SK-N-SH (cell line): Measurements from ENCODE around the gene MBD3.

Source experiments
- EZH2phosphoT487 ChIP-seq: fragments of 200-600 bp; sonication (generic); IDR thresholded peaks from 2 replicates; pipeline ENCODE4 v1.6.1; 2017; ENCODE audit warnings: low read depth, mixed run types, mild to moderate bottlenecking, antibody characterized with exemption, moderate library complexity, borderline replicate concordance
- MXI1 ChIP-seq: IDR thresholded peaks from 2 replicates; pipeline ENCODE4 v1.6.1; 2012; ENCODE audit warnings: mild to moderate bottlenecking, low read depth, low read length, improper control_type of control experiment
- POLR2AphosphoS5 ChIP-seq: IDR thresholded peaks from 2 replicates; pipeline ENCODE4 v1.6.1; 2012; ENCODE audit warnings: low read depth, low read length
- RAD21 ChIP-seq: IDR thresholded peaks from 2 replicates; pipeline ENCODE4 v1.6.1; 2012; ENCODE audit warnings: mild to moderate bottlenecking, low read length
- RXRA ChIP-seq: IDR thresholded peaks from 2 replicates; pipeline ENCODE4 v1.4.0; 2012; ENCODE audit warnings: low read depth, mild to moderate bottlenecking, borderline replicate concordance
- SIN3A ChIP-seq: IDR thresholded peaks from 2 replicates; pipeline ENCODE4 v1.6.1; 2012; ENCODE audit warnings: low read depth, mild to moderate bottlenecking, low read length, moderate library complexity, borderline replicate concordance
- SMC3 ChIP-seq: IDR thresholded peaks from 2 replicates; pipeline ENCODE4 v1.6.1; 2012; ENCODE audit warnings: low read depth, low read length, improper control_type of control experiment
- TEAD4 ChIP-seq: IDR thresholded peaks from 2 replicates; pipeline ENCODE4 v1.4.0; 2012; ENCODE audit warnings: mild to moderate bottlenecking, borderline replicate concordance; ENCODE audit not compliant: insufficient read depth
- TF ChIP-seq, protein P1 (sequence below): fragments of 200-600 bp; sonication (generic); IDR thresholded peaks from 2 replicates; pipeline ENCODE4 v1.6.1; 2017; ENCODE audit warnings: antibody characterized with exemption, mild to moderate bottlenecking, moderate library complexity
- TF ChIP-seq, protein P2 (sequence below): IDR thresholded peaks from 2 replicates; pipeline ENCODE4; 2012
- TF ChIP-seq, protein P3 (sequence below): IDR thresholded peaks from 2 replicates; pipeline ENCODE4 v1.4.0; 2012; ENCODE audit warnings: low read depth, borderline replicate concordance
- TF ChIP-seq, protein P4 (sequence below): IDR thresholded peaks from 2 replicates; pipeline ENCODE4 v1.4.0; 2012; ENCODE audit warnings: low read depth, borderline replicate concordance
- TF ChIP-seq, protein P5 (sequence below): IDR thresholded peaks from 2 replicates; pipeline ENCODE4 v1.6.1; 2012; ENCODE audit warnings: mild to moderate bottlenecking, low read depth, low read length, moderate library complexity

DNA sequence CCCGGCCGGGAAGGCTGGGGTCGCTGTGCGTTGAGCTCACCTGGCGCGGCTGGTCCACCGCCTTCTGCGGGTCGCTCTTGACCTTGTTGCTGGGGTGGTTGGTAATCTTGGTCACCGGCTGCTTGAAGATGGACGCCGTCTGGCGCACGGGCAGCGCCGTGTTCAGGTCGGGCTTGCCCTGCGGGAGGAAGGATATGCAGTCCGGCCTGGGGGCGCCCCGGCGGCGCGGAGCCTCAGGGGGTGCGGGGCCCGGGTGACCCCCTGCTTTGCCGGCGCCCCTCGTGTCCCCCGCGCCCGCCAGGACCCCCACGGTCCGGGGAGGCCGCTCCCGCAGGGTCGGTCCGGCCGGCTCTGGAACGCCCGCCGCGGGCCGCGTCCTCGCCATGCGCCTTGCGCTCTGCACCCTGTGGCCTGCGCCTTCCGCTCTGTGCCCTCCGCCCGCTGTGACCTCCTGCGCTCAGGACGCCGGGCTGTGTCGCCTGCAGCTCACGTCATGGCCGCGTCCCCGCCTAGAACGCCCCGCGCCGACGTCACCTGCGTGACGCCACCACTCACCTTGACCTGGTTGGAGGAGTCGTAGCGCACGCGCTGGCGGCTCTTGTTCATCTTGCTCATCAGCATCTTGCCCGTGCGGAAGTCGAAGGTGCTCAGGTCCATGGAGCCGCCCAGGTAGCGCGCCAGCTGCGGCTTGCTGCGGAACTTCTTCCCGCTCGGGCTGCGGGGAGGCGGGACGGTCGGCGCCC lies 8.0 kb downstream of the MBD3 start:
- TF ChIP-seq, protein P1, sequence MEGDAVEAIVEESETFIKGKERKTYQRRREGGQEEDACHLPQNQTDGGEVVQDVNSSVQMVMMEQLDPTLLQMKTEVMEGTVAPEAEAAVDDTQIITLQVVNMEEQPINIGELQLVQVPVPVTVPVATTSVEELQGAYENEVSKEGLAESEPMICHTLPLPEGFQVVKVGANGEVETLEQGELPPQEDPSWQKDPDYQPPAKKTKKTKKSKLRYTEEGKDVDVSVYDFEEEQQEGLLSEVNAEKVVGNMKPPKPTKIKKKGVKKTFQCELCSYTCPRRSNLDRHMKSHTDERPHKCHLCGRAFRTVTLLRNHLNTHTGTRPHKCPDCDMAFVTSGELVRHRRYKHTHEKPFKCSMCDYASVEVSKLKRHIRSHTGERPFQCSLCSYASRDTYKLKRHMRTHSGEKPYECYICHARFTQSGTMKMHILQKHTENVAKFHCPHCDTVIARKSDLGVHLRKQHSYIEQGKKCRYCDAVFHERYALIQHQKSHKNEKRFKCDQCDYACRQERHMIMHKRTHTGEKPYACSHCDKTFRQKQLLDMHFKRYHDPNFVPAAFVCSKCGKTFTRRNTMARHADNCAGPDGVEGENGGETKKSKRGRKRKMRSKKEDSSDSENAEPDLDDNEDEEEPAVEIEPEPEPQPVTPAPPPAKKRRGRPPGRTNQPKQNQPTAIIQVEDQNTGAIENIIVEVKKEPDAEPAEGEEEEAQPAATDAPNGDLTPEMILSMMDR = no peak
- TF ChIP-seq, protein P2, sequence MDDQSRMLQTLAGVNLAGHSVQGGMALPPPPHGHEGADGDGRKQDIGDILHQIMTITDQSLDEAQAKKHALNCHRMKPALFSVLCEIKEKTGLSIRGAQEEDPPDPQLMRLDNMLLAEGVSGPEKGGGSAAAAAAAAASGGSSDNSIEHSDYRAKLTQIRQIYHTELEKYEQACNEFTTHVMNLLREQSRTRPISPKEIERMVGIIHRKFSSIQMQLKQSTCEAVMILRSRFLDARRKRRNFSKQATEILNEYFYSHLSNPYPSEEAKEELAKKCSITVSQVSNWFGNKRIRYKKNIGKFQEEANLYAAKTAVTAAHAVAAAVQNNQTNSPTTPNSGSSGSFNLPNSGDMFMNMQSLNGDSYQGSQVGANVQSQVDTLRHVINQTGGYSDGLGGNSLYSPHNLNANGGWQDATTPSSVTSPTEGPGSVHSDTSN = no peak
- TF ChIP-seq RXRA (no peak), EZH2phosphoT487 (no peak), RAD21 (no peak), TEAD4 (no peak), SIN3A (no peak), POLR2AphosphoS5 (no peak), SMC3 (no peak), MXI1 (no peak)
- TF ChIP-seq, protein P3, sequence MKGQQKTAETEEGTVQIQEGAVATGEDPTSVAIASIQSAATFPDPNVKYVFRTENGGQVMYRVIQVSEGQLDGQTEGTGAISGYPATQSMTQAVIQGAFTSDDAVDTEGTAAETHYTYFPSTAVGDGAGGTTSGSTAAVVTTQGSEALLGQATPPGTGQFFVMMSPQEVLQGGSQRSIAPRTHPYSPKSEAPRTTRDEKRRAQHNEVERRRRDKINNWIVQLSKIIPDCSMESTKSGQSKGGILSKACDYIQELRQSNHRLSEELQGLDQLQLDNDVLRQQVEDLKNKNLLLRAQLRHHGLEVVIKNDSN = no peak
- TF ChIP-seq, protein P4, sequence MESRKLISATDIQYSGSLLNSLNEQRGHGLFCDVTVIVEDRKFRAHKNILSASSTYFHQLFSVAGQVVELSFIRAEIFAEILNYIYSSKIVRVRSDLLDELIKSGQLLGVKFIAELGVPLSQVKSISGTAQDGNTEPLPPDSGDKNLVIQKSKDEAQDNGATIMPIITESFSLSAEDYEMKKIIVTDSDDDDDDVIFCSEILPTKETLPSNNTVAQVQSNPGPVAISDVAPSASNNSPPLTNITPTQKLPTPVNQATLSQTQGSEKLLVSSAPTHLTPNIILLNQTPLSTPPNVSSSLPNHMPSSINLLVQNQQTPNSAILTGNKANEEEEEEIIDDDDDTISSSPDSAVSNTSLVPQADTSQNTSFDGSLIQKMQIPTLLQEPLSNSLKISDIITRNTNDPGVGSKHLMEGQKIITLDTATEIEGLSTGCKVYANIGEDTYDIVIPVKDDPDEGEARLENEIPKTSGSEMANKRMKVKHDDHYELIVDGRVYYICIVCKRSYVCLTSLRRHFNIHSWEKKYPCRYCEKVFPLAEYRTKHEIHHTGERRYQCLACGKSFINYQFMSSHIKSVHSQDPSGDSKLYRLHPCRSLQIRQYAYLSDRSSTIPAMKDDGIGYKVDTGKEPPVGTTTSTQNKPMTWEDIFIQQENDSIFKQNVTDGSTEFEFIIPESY = no peak
- TF ChIP-seq, protein P5, sequence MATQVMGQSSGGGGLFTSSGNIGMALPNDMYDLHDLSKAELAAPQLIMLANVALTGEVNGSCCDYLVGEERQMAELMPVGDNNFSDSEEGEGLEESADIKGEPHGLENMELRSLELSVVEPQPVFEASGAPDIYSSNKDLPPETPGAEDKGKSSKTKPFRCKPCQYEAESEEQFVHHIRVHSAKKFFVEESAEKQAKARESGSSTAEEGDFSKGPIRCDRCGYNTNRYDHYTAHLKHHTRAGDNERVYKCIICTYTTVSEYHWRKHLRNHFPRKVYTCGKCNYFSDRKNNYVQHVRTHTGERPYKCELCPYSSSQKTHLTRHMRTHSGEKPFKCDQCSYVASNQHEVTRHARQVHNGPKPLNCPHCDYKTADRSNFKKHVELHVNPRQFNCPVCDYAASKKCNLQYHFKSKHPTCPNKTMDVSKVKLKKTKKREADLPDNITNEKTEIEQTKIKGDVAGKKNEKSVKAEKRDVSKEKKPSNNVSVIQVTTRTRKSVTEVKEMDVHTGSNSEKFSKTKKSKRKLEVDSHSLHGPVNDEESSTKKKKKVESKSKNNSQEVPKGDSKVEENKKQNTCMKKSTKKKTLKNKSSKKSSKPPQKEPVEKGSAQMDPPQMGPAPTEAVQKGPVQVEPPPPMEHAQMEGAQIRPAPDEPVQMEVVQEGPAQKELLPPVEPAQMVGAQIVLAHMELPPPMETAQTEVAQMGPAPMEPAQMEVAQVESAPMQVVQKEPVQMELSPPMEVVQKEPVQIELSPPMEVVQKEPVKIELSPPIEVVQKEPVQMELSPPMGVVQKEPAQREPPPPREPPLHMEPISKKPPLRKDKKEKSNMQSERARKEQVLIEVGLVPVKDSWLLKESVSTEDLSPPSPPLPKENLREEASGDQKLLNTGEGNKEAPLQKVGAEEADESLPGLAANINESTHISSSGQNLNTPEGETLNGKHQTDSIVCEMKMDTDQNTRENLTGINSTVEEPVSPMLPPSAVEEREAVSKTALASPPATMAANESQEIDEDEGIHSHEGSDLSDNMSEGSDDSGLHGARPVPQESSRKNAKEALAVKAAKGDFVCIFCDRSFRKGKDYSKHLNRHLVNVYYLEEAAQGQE = no peak
